GM13977 (cell line): ENCODE data around the gene GRB14.
"Not testable (repeated sequence)": the region's sequence is repeated elsewhere in the genome, so short reads cannot be mapped to it uniquely, and the experiment has no call there.

Experiments
- DNase-seq: peaks from one replicate; pipeline ENCODE4 v3.0.0; 2012; ENCODE audit warnings: low spot score
- CTCF ChIP-seq: IDR thresholded peaks from 2 replicates; pipeline ENCODE4 v1.5.1; 2012; ENCODE audit warnings: mild to moderate bottlenecking, control low read depth; ENCODE audit not compliant: insufficient read depth; ENCODE audit errors: extremely low read depth, missing control alignments
- in situ Hi-C: fragments of 300-500 bp; cut with MboI; formaldehyde crosslinking; loops from one replicate; pipeline ENCODE4 v1.12.0; 2022; ENCODE audit warnings: low sequenced_read_pairs, low pct_unique_long_range_greater_than_20kb, mixed read lengths, inconsistent platforms; ENCODE audit not compliant: unreplicated experiment

GRB14 gene

GRCh38 chr2:164479460-164479859 is 141.8 kb downstream of the GRB14 start:
- in situ Hi-C loops, result no loop called here
- DNase-seq, result no peak
- TF ChIP-seq CTCF, result no peak

- DNase-seq, result no peak
- in situ Hi-C loops, result no loop called here
- TF ChIP-seq CTCF, result no peak
Measured at GRCh38 chr2:164478205-164478604, 143.1 kb downstream of the GRB14 start.

GRCh38 chr2:164474873-164475272 is 146.4 kb downstream of the GRB14 start:
- no peak for DNase-seq
- in situ Hi-C loops, result no loop called here

GRCh38 chr2:164473021-164473420 is 148.3 kb downstream of the GRB14 start:
- DNase-seq, result no peak
- in situ Hi-C loops, result no loop called here
- no peak for TF ChIP-seq CTCF

More at GRCh38 chr2:164474873-164475272, 146.4 kb downstream of the GRB14 start:
- no peak for TF ChIP-seq CTCF

GRCh38 chr2:164465047-164465446 is 156.2 kb downstream of the GRB14 start:
- DNase-seq, in situ Hi-C loops: not testable (repeated sequence)

- in situ Hi-C loops, result no loop called here
- no peak for DNase-seq
- no peak for TF ChIP-seq CTCF
Measured at GRCh38 chr2:164464376-164464775, 156.9 kb downstream of the GRB14 start.

- no peak for TF ChIP-seq CTCF
- in situ Hi-C loops, result no loop called here
- no peak for DNase-seq
Measured at GRCh38 chr2:164458792-164459191, 162.5 kb downstream of the GRB14 start.
